HepG2 (cell line): ENCODE results near the gene ULK3. TPM values are rescaled to one million over a fixed set of nuclear protein-coding genes. Genes with fewer than 3 reads are reported as not detected.

Experiments
- ATAD3A ChIP-seq: sonication (generic); formaldehyde crosslinking; IDR thresholded peaks from 2 replicates; pipeline ENCODE4 v1.4.0; 2020; ENCODE audit warnings: missing genetic modification reagents
- BRD4 ChIP-seq: sonication (generic); formaldehyde crosslinking; IDR thresholded peaks from 2 replicates; pipeline ENCODE4 v1.4.0; 2020; ENCODE audit warnings: missing genetic modification reagents
- GABPB1 ChIP-seq: IDR thresholded peaks from 2 replicates; pipeline ENCODE4 v1.6.1; 2016; ENCODE audit warnings: mild to moderate bottlenecking, missing genetic modification reagents, moderate library complexity, missing compliant biosample characterization
- HIC2 ChIP-seq: sonication (generic); formaldehyde crosslinking; IDR thresholded peaks from 2 replicates; pipeline ENCODE4 v1.9.0; 2022; ENCODE audit warnings: low read depth, missing genetic modification reagents
- KLF6 ChIP-seq: IDR thresholded peaks from 2 replicates; pipeline ENCODE4 v1.8.0; 2016; ENCODE audit warnings: missing biosample characterization, missing genetic modification reagents
- MEIS2 ChIP-seq: sonication (generic); formaldehyde crosslinking; IDR thresholded peaks from 2 replicates; pipeline ENCODE4 v1.9.0; 2021; ENCODE audit warnings: mild to moderate bottlenecking, missing genetic modification reagents
- MXI1 ChIP-seq: IDR thresholded peaks from 3 replicates; pipeline ENCODE4 v1.6.1; 2012; ENCODE audit warnings: low read depth, low read length, inconsistent platforms, borderline replicate concordance
- NFYB ChIP-seq: sonication (generic); formaldehyde crosslinking; IDR thresholded peaks from 2 replicates; pipeline ENCODE4 v1.4.0; 2020; ENCODE audit warnings: missing genetic modification reagents
- RBM39 ChIP-seq: fragments of 200-400 bp; formaldehyde crosslinking; IDR thresholded peaks from one replicate; pipeline ENCODE4 v1.6.1; 2018; ENCODE audit warnings: antibody characterized with exemption, mild to moderate bottlenecking, low read depth, low read length; ENCODE audit not compliant: poor library complexity, severe bottlenecking
- SNAPC5 ChIP-seq: sonication (generic); formaldehyde crosslinking; IDR thresholded peaks from 2 replicates; pipeline ENCODE4 v1.8.1; 2023; ENCODE audit warnings: mild to moderate bottlenecking, missing genetic modification reagents, borderline replicate concordance
- SP4 ChIP-seq: sonication (generic); formaldehyde crosslinking; IDR thresholded peaks from 2 replicates; pipeline ENCODE4 v1.8.1; 2023; ENCODE audit warnings: mild to moderate bottlenecking, missing genetic modification reagents
- U2AF1 ChIP-seq: fragments of 200-400 bp; formaldehyde crosslinking; optimal IDR thresholded peaks from 2 replicates; pipeline ENCODE3; 2017; ENCODE audit warnings: mild to moderate bottlenecking, low read depth, low read length
- ZBTB39 ChIP-seq: sonication (generic); formaldehyde crosslinking; IDR thresholded peaks from 2 replicates; pipeline ENCODE4 v1.5.0; 2020; ENCODE audit warnings: missing genetic modification reagents
- ZBTB4 ChIP-seq: sonication (generic); formaldehyde crosslinking; IDR thresholded peaks from 2 replicates; pipeline ENCODE4 v1.4.0; 2020; ENCODE audit warnings: missing genetic modification reagents, mild to moderate bottlenecking, borderline replicate concordance
- ZNF136 ChIP-seq: sonication (generic); formaldehyde crosslinking; IDR thresholded peaks from 2 replicates; pipeline ENCODE4 v1.8.1; 2022; ENCODE audit warnings: low read depth, mild to moderate bottlenecking, moderate library complexity, missing genetic modification reagents
- ZNF160 ChIP-seq: sonication (generic); formaldehyde crosslinking; IDR thresholded peaks from 2 replicates; pipeline ENCODE4 v1.8.0; 2022; ENCODE audit warnings: mild to moderate bottlenecking, inconsistent platforms, missing genetic modification reagents
- ZNF235 ChIP-seq: sonication (generic); formaldehyde crosslinking; IDR thresholded peaks from 2 replicates; pipeline ENCODE4 v1.8.1; 2023; ENCODE audit warnings: mild to moderate bottlenecking, missing genetic modification reagents, borderline replicate concordance
- ZNF44 ChIP-seq: sonication (generic); formaldehyde crosslinking; IDR thresholded peaks from 2 replicates; pipeline ENCODE4 v1.5.1; 2020; ENCODE audit warnings: mild to moderate bottlenecking, missing genetic modification reagents
- ZNF7 ChIP-seq: IDR thresholded peaks from 2 replicates; pipeline ENCODE4 v1.6.1; 2016; ENCODE audit warnings: missing biosample characterization, missing genetic modification reagents
- ZNF773 ChIP-seq: sonication (generic); formaldehyde crosslinking; IDR thresholded peaks from 2 replicates; pipeline ENCODE4 v1.4.0; 2020; ENCODE audit warnings: missing genetic modification reagents, borderline replicate concordance
- ZNF776 ChIP-seq: sonication (generic); formaldehyde crosslinking; IDR thresholded peaks from 2 replicates; pipeline ENCODE4 v1.4.0; 2020; ENCODE audit warnings: mild to moderate bottlenecking, missing genetic modification reagents
- ZSCAN25 ChIP-seq: sonication (generic); formaldehyde crosslinking; IDR thresholded peaks from 2 replicates; pipeline ENCODE4 v1.8.0; 2022; ENCODE audit warnings: mild to moderate bottlenecking, missing genetic modification reagents
- polyA plus RNA-seq, 8 experiments: library from polyadenylated mRNA; depleted of rRNA in 3 of 8; stranded (reverse) in 7 of 8; unstranded in 1 of 8; fragments of >200 nt; fragmentation: Illumina TruSeq in 4 of 8; extraction: Trizol in 4 of 8; gene quantifications; 2 replicates each; pipeline versions ENCODE4 v1.2.1 to v1.2.3, GENCODE V29; 2011 to 2016; ENCODE audit warnings: low read depth in 4 of 8, missing spikeins in 1 of 8, mixed read lengths in 1 of 8; ENCODE audit not compliant: insufficient read depth in 1 of 8
- total RNA-seq, 5 experiments: library from RNA; depleted of rRNA; stranded (reverse); fragments of >200 nt; fragmentation: Illumina TruSeq; extraction: Trizol; gene quantifications; 2 replicates each; pipeline ENCODE4 v1.2.3, GENCODE V29; 2016; ENCODE audit warnings: low read depth in 1 of 5

Gene ULK3
- total and polyA plus RNA-seq, 2 of the 13 experiments (the other 11 are each of a cell fraction or from before 2014, with no cell fraction given): 15.2 to 23.7 TPM

- 0 out of 2 replicates have a peak, but pooled peaks have one; percentile 76 for TF ChIP-seq ZNF776
- TF ChIP-seq HIC2 (CRISPR knock-in tag): peak; percentile 42; the same call in 1 of the 2 replicates
- TF ChIP-seq U2AF1: peak; percentile 42
- 0 out of 2 replicates have a peak, but pooled peaks have one; percentile 41 for TF ChIP-seq SP4 (CRISPR knock-in tag)
- TF ChIP-seq RBM39: peak; percentile 87
- TF ChIP-seq ZBTB39 (CRISPR knock-in tag): no peak
- 0 out of 2 replicates have a peak, but pooled peaks have one; percentile 48 for TF ChIP-seq MEIS2
- TF ChIP-seq KLF6 (CRISPR knock-in tag): peak; percentile 85
- no peak for TF ChIP-seq ZNF7
- no peak for TF ChIP-seq ZBTB4 (CRISPR knock-in tag)
- no peak; the same call in 1 of the 2 replicates for TF ChIP-seq ZSCAN25 (CRISPR knock-in tag)
- peak; percentile 79 for TF ChIP-seq BRD4 (CRISPR knock-in tag)
- peak; percentile 61 for TF ChIP-seq NFYB (CRISPR knock-in tag)
- peak; percentile 89 for TF ChIP-seq GABPB1 (CRISPR knock-in tag)
- TF ChIP-seq SNAPC5: 0 out of 2 replicates have a peak, but pooled peaks have one; percentile 17
- TF ChIP-seq ZNF44: no peak
- no peak for TF ChIP-seq ATAD3A (CRISPR knock-in tag)
- 0 out of 2 replicates have a peak, but pooled peaks have one; percentile 42 for TF ChIP-seq ZNF773
- peak; percentile 82; the same call in 2 of the 3 replicates for TF ChIP-seq MXI1
- peak; percentile 93; the same call in 1 of the 2 replicates for TF ChIP-seq ZNF160 (CRISPR knock-in tag)
- no peak for TF ChIP-seq ZNF136 (CRISPR knock-in tag)
- no peak for TF ChIP-seq ZNF235 (CRISPR knock-in tag)
Observed at GRCh38 chr15:74889883-74890664, 47.1 kb upstream of the ULK3 start, which contains the start of gene MPI (continued).
